Measurements from ENCODE around the gene PAX5.

GRCh38 chr9:36976371-36977030 is 57.6 kb downstream of the PAX5 start:
- no peak for TF ChIP-seq CTCF (conservative IDR thresholded peaks at IDR 0.05)
- TF ChIP-seq EZH2 (IDR thresholded peaks at IDR 0.05; ENCODE audit: low read depth) = no peak
